Mesendoderm (in vitro differentiated cells): ENCODE measurements around the gene INCA1.
A peak's percentile ranks its signal among the peaks of the same experiment; 100 is the strongest.

Experiments
- DNase-seq: peaks from one replicate; pipeline ENCODE4 v3.0.0; 2013
- H2AK5ac ChIP-seq: 2 replicates; pipeline ENCODE4 v1.6.1; 2013; ENCODE audit warnings: low read length, inconsistent platforms
- H2BK120ac ChIP-seq: 2 replicates; pipeline ENCODE4 v1.6.1; 2013; ENCODE audit warnings: low read depth, mild to moderate bottlenecking, low read length, moderate library complexity, mixed read lengths
- H2BK15ac ChIP-seq: replicated peaks from 2 replicates; pipeline ENCODE4 v1.6.1; 2013; ENCODE audit warnings: low read depth, mild to moderate bottlenecking, moderate library complexity
- H2BK5ac ChIP-seq: 2 replicates; pipeline ENCODE4 v1.6.1; 2013; ENCODE audit warnings: low read length, inconsistent platforms
- H3K18ac ChIP-seq: 2 replicates; pipeline ENCODE4 v1.6.1; 2013; ENCODE audit warnings: mild to moderate bottlenecking, low read length, mixed read lengths
- H3K23ac ChIP-seq: one replicate; pipeline ENCODE4 v1.6.1; 2013; ENCODE audit warnings: low read length
- H3K27ac ChIP-seq: 2 replicates; pipeline ENCODE4 v1.5.1; 2013; ENCODE audit warnings: low read depth, mild to moderate bottlenecking, inconsistent platforms, low read length, moderate library complexity
- H3K27me3 ChIP-seq: 2 replicates; pipeline ENCODE4 v1.6.1; 2013; ENCODE audit warnings: low read length, control low read depth, mild to moderate bottlenecking, inconsistent platforms; ENCODE audit not compliant: insufficient read depth, poor library complexity
- H3K36me3 ChIP-seq: 2 replicates; pipeline ENCODE4 v1.6.1; 2013; ENCODE audit warnings: low read length, inconsistent platforms; ENCODE audit not compliant: control insufficient read depth, insufficient read depth
- H3K4ac ChIP-seq: one replicate; pipeline ENCODE4 v1.6.1; 2013; ENCODE audit warnings: low read depth, mild to moderate bottlenecking, low read length, moderate library complexity
- H3K4me1 ChIP-seq: 2 replicates; pipeline ENCODE4 v1.6.1; 2013; ENCODE audit warnings: low read depth, low read length, inconsistent platforms; ENCODE audit not compliant: control insufficient read depth
- H3K4me2 ChIP-seq: 2 replicates; pipeline ENCODE4 v1.6.1; 2013; ENCODE audit warnings: low read length
- H3K4me3 ChIP-seq: 2 replicates; pipeline ENCODE4 v1.5.1; 2013; ENCODE audit warnings: mild to moderate bottlenecking, low read length
- H3K56ac ChIP-seq: one replicate; pipeline ENCODE4 v1.6.1; 2013; ENCODE audit warnings: low read length
- H3K79me1 ChIP-seq: 2 replicates; pipeline ENCODE4 v1.6.1; 2013; ENCODE audit warnings: low read length, inconsistent platforms
- H3K79me2 ChIP-seq: 2 replicates; pipeline ENCODE4 v1.6.1; 2013; ENCODE audit warnings: mild to moderate bottlenecking, low read length; ENCODE audit not compliant: control insufficient read depth, insufficient read depth
- H3K9ac ChIP-seq: 2 replicates; pipeline ENCODE4 v1.6.1; 2013; ENCODE audit warnings: low read length, inconsistent platforms
- H4K5ac ChIP-seq: one replicate; pipeline ENCODE4 v1.6.1; 2013; ENCODE audit warnings: low read length
- H4K8ac ChIP-seq: one replicate; pipeline ENCODE4 v1.6.1; 2013; ENCODE audit warnings: low read depth, mild to moderate bottlenecking, control low read depth, low read length, moderate library complexity
- WGBS: extraction: QIAGEN DNeasy Blood & Tissue Kit; methylation state at CpG from one replicate; pipeline ENCODE4 v1.1.7; 2013; ENCODE audit warnings: low lambda C conversion rate, missing lambda C conversion rate; ENCODE audit not compliant: insufficient coverage; ENCODE audit errors: extremely low coverage; 5-methylcytosine and 5-hydroxymethylcytosine counted together

Gene INCA1

GRCh38 chr17:4972752-4973151 lies 24.6 kb downstream of the INCA1 start:
- Histone ChIP-seq H3K4ac (no peak overlapping the region), H3K18ac (no peak overlapping the region), H3K23ac (no peak overlapping the region), H4K5ac (no peak overlapping the region), H3K79me2 (peaks cover 3% of the 10 kb centered on the region), H3K79me1 (peaks cover 6% of the 10 kb centered on the region), H2BK120ac (no peak overlapping the region), H3K9ac (no peak overlapping the region), H2AK5ac (no peak overlapping the region), H3K4me1 (peaks cover 2% of the 10 kb centered on the region), H3K56ac (peak overlapping the region; percentile 10), H2BK5ac (no peak overlapping the region), H3K4me2 (no peak overlapping the region), H4K8ac (no peak overlapping the region), H2BK15ac (no peak overlapping the region), H3K4me3 (no peak overlapping the region), H3K27me3 (no peaks in the 10 kb centered on the region), H3K27ac (no peak overlapping the region), H3K36me3 (no peaks in the 10 kb centered on the region)
- DNase-seq, result no peak
- no CpG with 5 or more reads among the region's 12 CpGs for WGBS

- H3K56ac ChIP-seq, result peak overlapping the region; percentile 10
- H4K8ac ChIP-seq, result no peak overlapping the region
- H3K23ac ChIP-seq, result no peak overlapping the region
- peaks cover 3% of the 10 kb centered on the region for H3K79me2 ChIP-seq
- H3K9ac ChIP-seq, result no peak overlapping the region
- H3K4me1 ChIP-seq, result peaks cover 2% of the 10 kb centered on the region
- H2BK15ac ChIP-seq, result no peak overlapping the region
- no peak overlapping the region for H2BK5ac ChIP-seq
- no peak overlapping the region for H4K5ac ChIP-seq
- H3K27me3 ChIP-seq, result no peaks in the 10 kb centered on the region
- H3K4me3 ChIP-seq, result no peak overlapping the region
- no peak for DNase-seq
- no peak overlapping the region for H3K18ac ChIP-seq
- H3K27ac ChIP-seq, result no peak overlapping the region
- no peak overlapping the region for H2AK5ac ChIP-seq
- H3K4ac ChIP-seq, result no peak overlapping the region
- H3K79me1 ChIP-seq, result peaks cover 6% of the 10 kb centered on the region
- H3K4me2 ChIP-seq, result no peak overlapping the region
- H3K36me3 ChIP-seq, result no peaks in the 10 kb centered on the region
- no peak overlapping the region for H2BK120ac ChIP-seq
- WGBS, result no CpG with 5 or more reads among the region's 12 CpGs
These were observed 25.0 kb downstream of the INCA1 start for GRCh38 chr17:4972322-4972721.

GRCh38 chr17:4971826-4972225 lies 25.5 kb downstream of the INCA1 start:
- no peak overlapping the region for H2AK5ac ChIP-seq
- H3K18ac ChIP-seq, result no peak overlapping the region
- peaks cover 2% of the 10 kb centered on the region for H3K4me1 ChIP-seq
- H4K8ac ChIP-seq, result no peak overlapping the region
- no peak overlapping the region for H3K4me3 ChIP-seq
- H3K36me3 ChIP-seq, result no peaks in the 10 kb centered on the region
- H3K23ac ChIP-seq, result no peak overlapping the region
- H3K27ac ChIP-seq, result no peak overlapping the region
- no peak overlapping the region for H2BK120ac ChIP-seq
- H3K4ac ChIP-seq, result no peak overlapping the region
- H3K56ac ChIP-seq, result no peak overlapping the region
- peaks cover 6% of the 10 kb centered on the region for H3K79me1 ChIP-seq
- H3K79me2 ChIP-seq, result peaks cover 3% of the 10 kb centered on the region
- DNase-seq, result no peak
- no peaks in the 10 kb centered on the region for H3K27me3 ChIP-seq
- H3K4me2 ChIP-seq, result no peak overlapping the region
- H4K5ac ChIP-seq, result no peak overlapping the region
- no CpG with 5 or more reads among the region's 6 CpGs for WGBS
- H2BK5ac ChIP-seq, result no peak overlapping the region
- H3K9ac ChIP-seq, result no peak overlapping the region
- no peak overlapping the region for H2BK15ac ChIP-seq

- Histone ChIP-seq H3K4me1 (peaks cover 4% of the 10 kb centered on the region), H3K27me3 (no peaks in the 10 kb centered on the region), H3K27ac (no peak overlapping the region), H2AK5ac (no peak overlapping the region), H3K9ac (no peak overlapping the region), H3K36me3 (no peaks in the 10 kb centered on the region), H3K23ac (no peak overlapping the region), H3K4me3 (no peak overlapping the region), H2BK5ac (no peak overlapping the region), H3K56ac (no peak overlapping the region), H3K79me1 (peaks cover 8% of the 10 kb centered on the region), H3K79me2 (peaks cover 6% of the 10 kb centered on the region), H3K4ac (no peak overlapping the region), H3K4me2 (no peak overlapping the region), H3K18ac (no peak overlapping the region), H2BK120ac (no peak overlapping the region), H4K8ac (no peak overlapping the region), H2BK15ac (no peak overlapping the region), H4K5ac (no peak overlapping the region)
- no peak for DNase-seq
- WGBS, result no CpG with 5 or more reads among the region's 8 CpGs
These were observed 27.0 kb downstream of the INCA1 start for GRCh38 chr17:4970273-4970672.

- peak overlapping the region; percentile 76 for H3K9ac ChIP-seq
- peaks cover 6% of the 10 kb centered on the region for H3K79me2 ChIP-seq
- H3K36me3 ChIP-seq, result no peaks in the 10 kb centered on the region
- peak overlapping the region; percentile 99 for H3K56ac ChIP-seq
- H2BK5ac ChIP-seq, result no peak overlapping the region
- no peak overlapping the region for H2BK15ac ChIP-seq
- no peak overlapping the region for H4K8ac ChIP-seq
- H3K4me3 ChIP-seq, result no peak overlapping the region
- peak overlapping the region; percentile 0 for H2AK5ac ChIP-seq
- H3K79me1 ChIP-seq, result peaks cover 10% of the 10 kb centered on the region
- no peaks in the 10 kb centered on the region for H3K27me3 ChIP-seq
- H3K4ac ChIP-seq, result no peak overlapping the region
- H3K23ac ChIP-seq, result peak overlapping the region; percentile 48
- H4K5ac ChIP-seq, result no peak overlapping the region
- H3K4me2 ChIP-seq, result peak overlapping the region; percentile 18
- H3K4me1 ChIP-seq, result peaks cover 4% of the 10 kb centered on the region
- DNase-seq, result peak; percentile 56
- H2BK120ac ChIP-seq, result no peak overlapping the region
- H3K27ac ChIP-seq, result no peak overlapping the region
- no peak overlapping the region for H3K18ac ChIP-seq
- WGBS, result no CpG with 5 or more reads among the region's 16 CpGs
These were observed 27.7 kb downstream of the INCA1 start for GRCh38 chr17:4969551-4970173.

GRCh38 chr17:4969047-4969550 lies 28.2 kb downstream of the INCA1 start:
- H2BK120ac ChIP-seq, result no peak overlapping the region
- DNase-seq, result peak; percentile 90
- peak overlapping the region; percentile 76 for H3K9ac ChIP-seq
- peak overlapping the region; percentile 58 for H3K27ac ChIP-seq
- no peak overlapping the region for H3K23ac ChIP-seq
- no peak overlapping the region for H4K8ac ChIP-seq
- peak overlapping the region; percentile 75 for H3K4ac ChIP-seq
- H2BK5ac ChIP-seq, result no peak overlapping the region
- H3K4me3 ChIP-seq, result peak overlapping the region; percentile 83
- H3K79me2 ChIP-seq, result peaks cover 6% of the 10 kb centered on the region
- H3K4me1 ChIP-seq, result peaks cover 4% of the 10 kb centered on the region
- no peaks in the 10 kb centered on the region for H3K36me3 ChIP-seq
- H2AK5ac ChIP-seq, result peak overlapping the region; percentile 90
- H3K56ac ChIP-seq, result peak overlapping the region; percentile 99
- H3K4me2 ChIP-seq, result peak overlapping the region; percentile 91
- no peaks in the 10 kb centered on the region for H3K27me3 ChIP-seq
- peak overlapping the region; percentile 82 for H3K18ac ChIP-seq
- H2BK15ac ChIP-seq, result no peak overlapping the region
- H4K5ac ChIP-seq, result no peak overlapping the region
- no CpG with 5 or more reads among the region's 15 CpGs for WGBS
- H3K79me1 ChIP-seq, result peaks cover 10% of the 10 kb centered on the region
